Activated CD4-positive, alpha-beta T cell treated with anti-CD3 and anti-CD28 coated beads for 36 hours (primary cell): Measurements from ENCODE around the gene IGF2. TPM values are rescaled to one million over a fixed set of nuclear protein-coding genes. Genes with fewer than 3 reads are reported as not detected.
A peak's percentile ranks its signal among the peaks of the same experiment; 100 is the strongest.

Source experiments
- ATAC-seq: fragments of 200-7000 bp; cut with Tn5 transposase; one replicate; pipeline ENCODE4 v1.10.0; 2021; ENCODE audit warnings: mild to moderate bottlenecking, moderate library complexity
- CTCF ChIA-PET: fragments of 350-600 bp; sonication (Branson Sonifier 250); formaldehyde crosslinking; loops from one replicate; lab custom pipeline; 2021; ENCODE audit warnings: antibody characterized with exemption; lab: Charles Lee
- POLR2A ChIA-PET: fragments of 350-600 bp; sonication (Branson Sonifier 250); formaldehyde crosslinking; loops from one replicate; lab custom pipeline; 2021; ENCODE audit warnings: antibody characterized with exemption, inconsistent platforms; lab: Charles Lee
- DNase-seq: peaks from one replicate; pipeline ENCODE4 v3.0.0-alpha.2; 2020
- H3K27ac Mint-ChIP-seq: one replicate; pipeline ENCODE4 v1.8.0; 2021; ENCODE audit warnings: mixed read lengths
- H3K27me3 Mint-ChIP-seq: one replicate; pipeline ENCODE4 v1.8.0; 2021; ENCODE audit warnings: mixed read lengths
- H3K36me3 Mint-ChIP-seq: one replicate; pipeline ENCODE4 v1.8.0; 2021; ENCODE audit warnings: low read depth, mixed read lengths
- H3K4me1 Mint-ChIP-seq: one replicate; pipeline ENCODE4 v1.8.0; 2021; ENCODE audit warnings: mixed read lengths
- H3K4me3 Mint-ChIP-seq: one replicate; pipeline ENCODE4 v1.8.0; 2021; ENCODE audit warnings: mild to moderate bottlenecking, moderate library complexity, mixed read lengths
- H3K9me3 Mint-ChIP-seq: one replicate; pipeline ENCODE4 v1.8.0; 2021; ENCODE audit warnings: low read depth, mixed read lengths
- intact Hi-C, 2 experiments: fragments of 100-400 bp; cut with DNase I in 1 of 2; cut with micrococcal nuclease in 1 of 2; formaldehyde crosslinking; loops; one replicate each; pipeline versions ENCODE4 v1.14.2 to v1.15.1; 2022 to 2024; cut with DNase I, micrococcal nuclease
- microRNA-seq: library from miRNA; unstranded; fragments of <30 nt; microRNA quantifications from one replicate; pipeline ENCODE4 v1.2.0, GENCODE V29; 2021; ENCODE audit warnings: borderline replicate concordance
- total RNA-seq, 2 experiments: library from RNA; stranded (reverse); gene quantifications; one replicate each; pipeline ENCODE4 v1.2.3, GENCODE V29; 2021

The IGF2 gene
- total RNA-seq, 2 experiments from 2014 or later = 8.6 to 9.2 TPM

GRCh38 chr11:2085251-2086066, 53.7 kb downstream of the IGF2 start:
- Mint-ChIP-seq H3K27ac (no peak overlapping the region), H3K4me1 (no peaks in the 10 kb centered on the region), H3K9me3 (peaks cover 9% of the 10 kb centered on the region), H3K27me3 (peaks cover 17% of the 10 kb centered on the region), H3K36me3 (peaks cover 3% of the 10 kb centered on the region), H3K4me3 (no peak overlapping the region)
- ATAC-seq = no peak
- ChIA-PET CTCF (no interaction called here), POLR2A (no interaction called here)
- DNase-seq = no peak
- intact Hi-C loops = no loop called here

GRCh38 chr11:2084721-2085120, 54.5 kb downstream of the IGF2 start:
- Mint-ChIP-seq H3K36me3 (peaks cover 3% of the 10 kb centered on the region), H3K27me3 (peaks cover 19% of the 10 kb centered on the region), H3K4me1 (no peaks in the 10 kb centered on the region), H3K4me3 (no peak overlapping the region), H3K27ac (no peak overlapping the region), H3K9me3 (peaks cover 9% of the 10 kb centered on the region)
- ChIA-PET POLR2A (no interaction called here), CTCF (interaction anchor here (0.5 kb wide), 1 partner anchor 337 kb away, joined by 3 read pairs; no protein-coding TSS in a partner anchor)
- ATAC-seq = no peak
- no peak for DNase-seq
- intact Hi-C loops = no loop called here

Small RNA genes lying within 50 kb of the gene (microRNA-seq; reads per million reads assigned to microRNA genes)
- gene MIR4686 (not detected), gene MIR483 (28.9 reads per million, percentile 49 among the genes with 10 or more reads in this experiment)

Other genes starting within 250 kb of the IGF2 start
- gene PRR33, start 247.5 kb downstream of the IGF2 start, total RNA-seq = under 1 TPM; 0.07 to 0.09 TPM
- 1 to 10 TPM; 2.1 TPM for gene TNNT3, start 219.7 kb downstream of the IGF2 start, total RNA-seq
- gene MRPL23, start 192.1 kb downstream of the IGF2 start, total RNA-seq = 100 to 1,000 TPM; 106 to 137 TPM
- not detected for gene H19, start 141.5 kb downstream of the IGF2 start, total RNA-seq
- not detected for gene INS, start 21.8 kb upstream of the IGF2 start, total RNA-seq
- not detected for gene TH, start 32.4 kb upstream of the IGF2 start, total RNA-seq
- 1 to 10 TPM; 2.0 to 2.7 TPM for gene ASCL2, start 131.2 kb upstream of the IGF2 start, total RNA-seq
- gene C11orf21, start 162.5 kb upstream of the IGF2 start, total RNA-seq = 1 to 10 TPM; 6.7 to 8.3 TPM
- 1 to 10 TPM; 6.0 to 7.6 TPM for gene TSPAN32, start 162.6 kb upstream of the IGF2 start, total RNA-seq
- gene CD81, start 237.9 kb upstream of the IGF2 start, total RNA-seq = 100 to 1,000 TPM; 118 to 145 TPM